Activated T-cell treated with anti-CD3 and anti-CD28 coated beads for 48 hours (primary cell): ENCODE measurements around the gene CRYBG1.

Experiments
- DNase-seq: peaks from one replicate; pipeline ENCODE4 v3.0.0-alpha.2; 2020; ENCODE audit warnings: low read depth

CRYBG1 gene

GRCh38 chr6:106462923-106463557, 102.5 kb downstream of the CRYBG1 start:
- no peak for DNase-seq

DNA sequence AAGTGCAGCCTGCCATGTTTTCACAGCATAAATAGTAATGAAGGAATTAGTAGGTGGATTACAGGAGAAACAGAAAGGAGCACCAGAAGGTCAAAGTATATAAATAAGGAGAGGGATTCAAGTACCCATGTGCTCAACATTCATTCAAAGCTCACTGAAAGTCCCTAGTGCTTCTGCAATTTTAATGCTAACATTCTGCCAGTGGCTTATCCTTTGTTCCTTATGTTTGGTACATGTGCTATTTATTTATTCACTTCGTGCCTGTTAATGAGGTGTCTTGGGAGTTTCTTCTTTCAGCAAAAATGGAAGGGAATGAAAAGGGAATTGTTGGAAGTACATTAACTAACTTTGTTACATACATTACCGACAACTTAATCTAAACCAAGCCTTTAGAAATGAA, 105.7 kb downstream of the CRYBG1 start:
- no peak for DNase-seq

DNA sequence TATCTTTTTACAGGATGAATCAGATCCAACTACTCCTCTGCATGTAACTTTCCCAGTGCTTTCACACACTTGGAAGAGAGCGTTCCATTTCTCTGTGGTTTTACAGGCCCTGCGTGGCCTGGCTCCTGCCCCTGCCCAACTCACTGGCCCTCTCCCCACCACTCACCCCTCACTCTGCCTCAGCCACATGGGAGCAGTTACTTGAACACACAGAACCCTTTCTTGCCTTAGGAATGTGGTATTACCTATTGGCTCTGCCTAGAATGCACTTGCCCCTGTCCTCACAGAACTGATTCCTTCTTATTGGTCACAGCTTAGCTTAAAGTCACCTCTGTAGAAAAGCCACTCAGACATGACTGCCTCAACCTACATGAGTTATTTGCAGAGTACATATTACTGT, 108.4 kb downstream of the CRYBG1 start:
- DNase-seq, result no peak

DNA sequence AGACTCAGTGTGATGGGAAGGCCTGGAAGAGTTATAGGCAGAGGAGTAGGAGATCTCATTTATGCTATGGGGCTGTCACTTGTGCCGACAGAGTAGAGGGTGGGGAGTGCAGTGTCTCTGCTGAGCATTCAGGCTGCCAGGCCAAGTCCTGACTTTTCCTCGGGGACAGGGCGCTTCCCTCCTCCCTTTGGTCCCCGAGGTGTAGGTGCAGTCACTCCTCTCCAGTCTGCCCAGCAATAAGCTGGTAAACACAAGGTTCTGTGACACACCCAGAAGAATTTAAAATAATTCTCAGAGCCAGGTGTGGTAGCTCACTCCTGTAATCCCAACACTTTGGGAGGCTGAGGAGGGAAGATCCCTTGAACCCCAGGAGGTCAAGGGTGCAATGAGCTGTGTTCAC, 109.4 kb downstream of the CRYBG1 start:
- DNase-seq, result no peak

- no peak for DNase-seq
Measured at GRCh38 chr6:106470316-106470715, 109.8 kb downstream of the CRYBG1 start.

DNA sequence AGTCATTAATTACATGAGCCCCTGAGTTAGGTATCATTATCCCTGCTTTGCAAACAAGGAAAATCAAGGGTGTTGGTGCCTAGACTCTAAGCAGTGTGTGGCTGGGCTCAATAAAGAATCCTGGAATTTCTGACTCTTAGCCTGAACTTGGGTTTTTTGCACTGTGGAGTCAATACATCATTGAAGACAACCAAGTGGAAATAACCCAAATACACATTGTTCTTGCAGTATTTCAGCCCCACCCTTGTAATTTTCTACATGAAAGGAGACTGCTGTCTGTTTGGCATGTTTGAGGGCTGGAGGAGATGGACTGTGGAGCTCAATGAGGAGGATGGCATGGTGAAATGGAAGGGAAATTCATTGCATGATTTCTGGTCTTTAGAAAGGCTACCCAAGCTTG, 110.3 kb downstream of the CRYBG1 start:
- no peak for DNase-seq

DNA sequence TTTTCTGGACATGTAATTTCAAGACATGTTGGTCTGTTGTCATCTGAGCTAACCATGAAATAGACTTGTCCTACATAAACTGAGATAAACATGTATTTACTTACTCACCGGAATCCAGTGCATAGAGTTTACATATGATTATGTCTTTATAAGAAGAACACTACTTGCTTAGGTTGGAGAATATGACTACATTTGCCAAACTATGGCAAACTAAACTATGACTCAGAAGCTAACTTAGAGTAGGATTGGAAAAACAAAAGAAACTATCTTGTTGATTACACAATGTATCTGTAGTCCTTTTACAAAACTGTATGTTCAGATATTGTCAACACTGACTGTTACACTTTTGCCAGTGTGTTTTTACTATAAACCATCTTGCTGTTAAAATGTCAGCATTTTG, 113.3 kb downstream of the CRYBG1 start:
- DNase-seq, result no peak

DNA sequence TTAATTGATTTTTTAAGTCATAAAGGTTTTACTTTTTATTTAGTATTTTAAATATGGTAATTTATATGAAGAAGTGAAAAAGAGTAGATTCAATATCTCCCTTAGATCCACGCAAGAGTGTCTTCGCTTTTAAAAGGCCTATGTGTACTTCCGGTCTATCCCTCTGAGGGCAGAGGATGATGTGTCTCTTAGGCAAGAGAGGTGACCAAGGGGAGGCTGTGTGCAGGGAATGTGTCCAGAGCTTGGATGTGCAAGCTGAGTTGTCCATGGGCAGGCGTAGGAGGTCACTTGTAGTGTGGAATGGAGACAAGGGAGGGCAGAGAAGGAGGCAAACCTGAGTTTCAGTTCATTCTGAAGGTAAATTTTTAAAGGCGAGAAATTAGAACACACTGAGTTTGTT, 113.9 kb downstream of the CRYBG1 start:
- no peak for DNase-seq

- DNase-seq, result no peak
Measured at GRCh38 chr6:106475284-106475683, 114.8 kb downstream of the CRYBG1 start.

GRCh38 chr6:106476331-106477105, 116.0 kb downstream of the CRYBG1 start:
- no peak for DNase-seq

DNA sequence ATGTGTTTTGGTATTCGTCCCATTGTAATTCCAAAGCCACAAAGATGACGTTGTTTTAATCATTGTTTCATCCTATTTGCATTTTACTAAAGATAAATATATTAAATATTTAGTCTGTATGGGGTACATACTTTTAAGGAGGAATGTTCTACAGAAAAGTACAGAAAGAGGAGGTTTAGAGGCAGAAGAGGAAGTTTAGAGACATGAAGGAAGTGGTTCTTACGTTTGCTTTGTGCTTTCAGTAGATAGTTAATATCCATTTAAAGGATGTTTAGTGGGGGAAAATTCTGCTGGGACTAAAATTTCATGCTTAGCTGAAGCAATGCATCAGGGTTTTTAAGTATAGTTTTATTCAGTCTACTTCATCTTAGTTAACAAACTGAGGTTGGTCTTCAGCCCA, 116.6 kb downstream of the CRYBG1 start:
- no peak for DNase-seq

DNA sequence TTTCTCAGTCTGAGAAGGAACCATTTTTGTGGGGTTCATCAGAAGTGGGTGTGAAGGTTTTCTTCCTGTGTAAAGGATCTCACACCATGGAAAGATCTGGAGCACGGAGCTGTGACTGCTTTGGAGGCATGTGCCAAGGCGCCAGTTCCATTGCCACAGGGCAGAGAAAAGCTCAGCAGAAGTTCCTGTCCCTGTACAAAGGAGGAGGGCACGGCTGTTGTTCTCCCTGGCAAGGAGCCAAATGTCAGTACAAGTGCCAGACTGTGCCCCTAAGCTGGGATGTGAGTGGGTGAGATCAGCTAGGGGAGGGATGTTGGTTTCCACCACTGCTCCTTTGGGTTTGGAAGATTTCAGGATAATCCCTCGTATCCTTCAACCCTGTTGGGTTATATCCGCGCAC, 117.3 kb downstream of the CRYBG1 start:
- no peak for DNase-seq

- DNase-seq, result no peak
Measured at GRCh38 chr6:106486236-106486635, 125.7 kb downstream of the CRYBG1 start.

DNA sequence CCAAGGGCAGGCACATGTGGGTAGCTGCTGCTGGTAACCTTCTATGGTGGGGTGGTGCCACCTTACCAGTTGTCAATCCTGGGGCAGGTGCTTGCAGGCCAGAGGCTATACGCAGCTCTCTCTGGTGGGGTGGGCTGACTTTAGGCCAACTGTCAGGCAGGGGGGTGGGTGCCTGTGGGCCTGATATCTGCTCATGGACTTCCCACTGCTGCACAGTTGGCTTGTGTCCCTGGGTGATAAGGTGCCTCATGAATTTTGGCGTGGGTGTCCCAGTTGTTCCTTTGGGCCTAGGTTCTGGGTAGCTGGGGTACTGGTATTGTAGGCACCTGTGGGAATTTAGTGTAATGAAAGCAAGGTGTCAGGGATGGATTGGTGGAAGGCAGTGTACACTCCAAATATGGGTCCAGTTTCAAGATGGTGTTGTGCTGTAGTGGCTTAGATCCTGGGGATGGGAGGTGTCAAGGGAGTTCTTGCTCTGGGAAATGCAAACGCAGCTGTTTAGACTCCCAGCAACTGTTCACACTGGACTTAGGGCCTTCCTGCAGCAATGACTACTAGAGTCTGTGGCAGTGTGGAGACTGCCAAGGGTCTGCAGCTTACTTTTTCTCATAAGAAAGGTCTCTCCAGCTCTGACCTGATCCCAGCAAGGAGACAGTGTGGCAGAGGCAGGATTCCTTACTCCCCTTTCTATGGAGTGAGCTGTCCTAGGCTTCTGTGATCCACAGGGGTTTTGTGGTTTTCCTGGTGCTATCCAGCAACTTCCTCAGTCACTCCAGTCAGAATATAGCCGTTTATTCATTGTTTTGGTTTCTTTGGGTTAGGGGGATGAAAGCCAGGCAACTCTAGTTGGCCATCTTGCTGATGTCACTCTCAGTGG, 128.2 kb downstream of the CRYBG1 start:
- DNase-seq, result no peak

DNA sequence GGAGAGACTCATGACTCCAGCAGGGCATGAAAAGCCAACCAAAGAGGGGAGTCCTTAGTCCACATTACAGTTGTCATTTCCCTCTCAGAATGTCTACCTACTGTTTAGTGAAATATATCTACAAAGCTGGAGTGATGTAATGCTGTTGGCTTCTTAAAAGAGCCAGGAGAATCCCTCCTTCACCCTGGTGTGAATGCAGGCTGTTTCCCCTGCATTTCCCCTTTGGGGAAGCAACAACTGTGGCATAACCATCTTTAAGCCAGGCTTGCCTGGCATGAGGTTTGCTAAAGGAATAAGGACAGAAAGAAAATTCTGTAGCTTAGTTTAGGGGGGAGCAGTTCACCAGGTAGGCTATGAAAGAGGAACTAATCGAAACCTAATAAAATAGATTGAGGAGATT, 129.5 kb downstream of the CRYBG1 start:
- no peak for DNase-seq

- no peak for DNase-seq
Measured at GRCh38 chr6:106490436-106490835, 129.9 kb downstream of the CRYBG1 start.

- DNase-seq, result no peak
Measured at GRCh38 chr6:106490974-106491373, 130.5 kb downstream of the CRYBG1 start.

DNA sequence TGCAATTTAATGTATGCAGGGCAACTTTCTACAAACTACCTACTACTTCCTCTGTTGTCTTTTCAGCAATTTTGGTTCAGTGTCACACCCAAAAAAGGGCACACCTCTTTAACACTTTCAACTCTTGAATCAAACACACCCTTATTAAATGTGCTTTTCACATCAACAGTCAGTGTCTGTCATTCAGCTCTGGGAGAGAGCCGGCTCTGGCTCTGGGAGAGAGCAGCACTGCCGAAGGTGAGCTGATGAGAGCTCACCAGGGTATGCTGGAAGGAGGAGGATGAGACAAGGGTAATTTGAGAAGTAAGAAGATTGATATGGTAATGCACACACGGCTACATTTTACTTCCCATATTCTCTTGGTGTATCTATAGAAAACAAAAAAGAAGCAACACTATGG, 134.5 kb downstream of the CRYBG1 start:
- no peak for DNase-seq

- no peak for DNase-seq
Measured at GRCh38 chr6:106496823-106497222, 136.3 kb downstream of the CRYBG1 start.

GRCh38 chr6:106501960-106502371, 141.4 kb downstream of the CRYBG1 start:
- no peak for DNase-seq

DNA sequence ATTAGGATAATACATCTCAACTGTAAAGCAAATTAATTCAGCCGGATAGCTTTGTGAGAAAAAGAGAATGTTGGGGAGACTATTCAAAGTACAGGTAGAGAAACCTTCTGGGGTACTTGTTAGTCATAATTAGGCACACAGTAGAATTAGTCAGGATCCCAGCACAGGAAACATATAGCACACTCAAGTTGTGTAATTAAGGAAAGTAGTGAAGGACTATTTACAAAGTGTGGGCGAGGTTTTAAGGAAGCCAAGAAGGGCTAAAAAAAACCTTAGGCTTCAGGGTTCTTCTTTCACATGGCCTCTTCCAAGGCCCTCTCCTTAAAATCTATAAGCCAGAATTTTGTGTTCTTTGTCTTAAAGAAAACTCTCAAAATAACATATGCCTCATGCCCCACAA, 142.0 kb downstream of the CRYBG1 start:
- no peak for DNase-seq

DNA sequence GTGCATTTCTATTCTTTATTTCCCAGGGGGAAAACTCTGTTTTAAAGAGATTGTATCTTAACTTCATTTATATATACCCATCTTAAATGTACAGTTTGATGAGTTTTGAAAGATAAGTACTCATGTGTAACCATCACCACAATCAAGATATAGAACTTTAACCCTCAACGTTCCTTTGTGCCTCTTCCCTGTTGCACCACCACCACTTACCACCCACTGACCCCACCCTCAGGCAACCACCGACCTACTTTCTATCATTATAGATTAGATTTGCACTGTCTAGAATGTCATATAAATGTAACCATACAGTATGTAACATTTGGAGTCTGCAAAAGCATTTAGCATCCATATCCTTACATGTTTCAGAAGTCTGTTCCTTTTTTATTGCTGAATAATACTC, 147.8 kb downstream of the CRYBG1 start:
- DNase-seq, result no peak

DNA sequence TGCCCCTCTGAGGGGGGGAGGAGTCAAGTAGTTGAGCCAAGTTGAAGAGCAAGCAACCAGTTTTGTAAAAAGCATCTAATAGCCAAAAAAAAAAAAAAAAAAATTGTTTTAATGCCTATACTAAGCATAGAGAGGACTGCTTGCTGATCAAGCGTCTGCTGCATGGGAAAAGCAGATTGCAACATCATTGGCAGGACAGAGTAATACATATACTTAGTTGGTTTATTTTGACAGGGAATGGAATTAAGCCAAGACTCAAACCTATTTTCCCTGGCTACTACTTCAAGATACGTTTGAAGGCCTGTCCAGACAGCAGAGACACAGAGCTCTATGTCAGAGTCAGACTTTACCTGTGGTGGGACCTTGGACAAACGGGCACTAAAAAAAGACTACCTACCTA, 148.3 kb downstream of the CRYBG1 start:
- DNase-seq, result no peak
